Mesenchymal stem cell (in vitro differentiated cells and primary cell): ENCODE measurements around the gene SNX25.

Experiments
- DNase-seq: peaks from one replicate; pipeline ENCODE4 v3.0.0-alpha.2; 2013
- H2AFZ ChIP-seq: one replicate; pipeline ENCODE4 v1.6.1; 2013; ENCODE audit warnings: low read depth, mild to moderate bottlenecking, control low read depth, inconsistent platforms, low read length, moderate library complexity
- H2AK5ac ChIP-seq: 2 replicates; pipeline ENCODE4 v1.6.1; 2013; ENCODE audit warnings: low read length, moderate library complexity, mild to moderate bottlenecking, inconsistent platforms; ENCODE audit not compliant: severe bottlenecking
- H2BK120ac ChIP-seq: one replicate; pipeline ENCODE4 v1.6.1; 2013; ENCODE audit warnings: low read depth, mild to moderate bottlenecking, inconsistent platforms, low read length, moderate library complexity
- H2BK12ac ChIP-seq, 2 experiments: one replicate each; pipeline ENCODE4 v1.6.1; 2013; ENCODE audit warnings: inconsistent platforms in 2 of 2, low read length in 2 of 2, mild to moderate bottlenecking in 2 of 2, moderate library complexity in 2 of 2, control low read depth in 1 of 2
- H2BK15ac ChIP-seq: one replicate; pipeline ENCODE4 v1.6.1; 2013; ENCODE audit warnings: mild to moderate bottlenecking, low read depth, inconsistent platforms; ENCODE audit not compliant: poor library complexity, severe bottlenecking
- H2BK5ac ChIP-seq: 2 replicates; pipeline ENCODE4 v1.6.1; 2013; ENCODE audit warnings: low read depth, mild to moderate bottlenecking, low read length, control low read depth, inconsistent platforms; ENCODE audit not compliant: poor library complexity, severe bottlenecking
- H3K14ac ChIP-seq, 2 experiments: one replicate each; pipeline ENCODE4 v1.6.1; 2013; ENCODE audit warnings: inconsistent platforms in 2 of 2, low read length in 2 of 2, control low read depth in 1 of 2, mild to moderate bottlenecking in 1 of 2, moderate library complexity in 1 of 2
- H3K18ac ChIP-seq, 2 experiments: one replicate each; pipeline ENCODE4 v1.6.1; 2013; ENCODE audit warnings: inconsistent platforms in 2 of 2, low read length in 2 of 2, control low read depth in 1 of 2, low read depth in 1 of 2, mild to moderate bottlenecking in 1 of 2
- H3K23ac ChIP-seq, 2 experiments: one replicate each; pipeline ENCODE4 v1.6.1; 2013; ENCODE audit warnings: inconsistent platforms in 2 of 2, low read length in 2 of 2, mild to moderate bottlenecking in 2 of 2, moderate library complexity in 2 of 2, control low read depth in 1 of 2
- H3K27ac ChIP-seq: 2 replicates; pipeline ENCODE4 v1.5.1; 2013; ENCODE audit warnings: mild to moderate bottlenecking, moderate library complexity, low read length, control low read depth, inconsistent platforms; ENCODE audit not compliant: poor library complexity, severe bottlenecking
- H3K27me3 ChIP-seq, 2 experiments: 2 replicates each; pipeline versions ENCODE4 v1.6.1 to v1.7.0; 2013; ENCODE audit warnings: low read length in 2 of 2, mild to moderate bottlenecking in 2 of 2, moderate library complexity in 2 of 2, control low read depth in 1 of 2, inconsistent platforms in 1 of 2; ENCODE audit not compliant: control insufficient read depth in 1 of 2, insufficient read depth in 1 of 2
- H3K36me3 ChIP-seq, 2 experiments: 2 replicates each; pipeline versions ENCODE4 v1.6.1 to v1.7.0; 2013; ENCODE audit warnings: low read length in 2 of 2, control low read depth in 1 of 2, inconsistent platforms in 1 of 2, low read depth in 1 of 2, mild to moderate bottlenecking in 1 of 2; ENCODE audit not compliant: insufficient read depth in 2 of 2, control insufficient read depth in 1 of 2
- H3K4ac ChIP-seq, 2 experiments: one replicate each; pipeline ENCODE4 v1.6.1; 2013; ENCODE audit warnings: inconsistent platforms in 2 of 2, low read length in 2 of 2, mild to moderate bottlenecking in 2 of 2, moderate library complexity in 2 of 2, control low read depth in 1 of 2, low read depth in 1 of 2
- H3K4me1 ChIP-seq: 2 replicates; pipeline ENCODE4 v1.6.1; 2013; ENCODE audit warnings: low read depth, low read length, control low read depth; ENCODE audit not compliant: control insufficient read depth, insufficient read depth
- H3K4me2 ChIP-seq: 2 replicates; pipeline ENCODE4 v1.6.1; 2013; ENCODE audit warnings: low read length, mild to moderate bottlenecking, inconsistent platforms; ENCODE audit not compliant: poor library complexity, severe bottlenecking
- H3K4me3 ChIP-seq, 2 experiments: 2 replicates each; pipeline versions ENCODE4 v1.5.1 to v1.7.0; 2013; ENCODE audit warnings: low read length in 2 of 2, mild to moderate bottlenecking in 2 of 2, control low read depth in 1 of 2, low read depth in 1 of 2; ENCODE audit not compliant: insufficient read depth in 1 of 2
- H3K79me1 ChIP-seq: replicated peaks from 2 replicates; pipeline ENCODE4 v1.6.1; 2013; ENCODE audit warnings: mild to moderate bottlenecking, control low read depth, low read length, inconsistent platforms; ENCODE audit not compliant: poor library complexity, severe bottlenecking
- H3K9ac ChIP-seq: 2 replicates; pipeline ENCODE4 v1.7.0; 2013; ENCODE audit warnings: mild to moderate bottlenecking, low read length, moderate library complexity
- H3K9me3 ChIP-seq: 2 replicates; pipeline ENCODE4 v1.7.0; 2013; ENCODE audit warnings: mild to moderate bottlenecking, low read length; ENCODE audit not compliant: control insufficient read depth
- H4K8ac ChIP-seq: one replicate; pipeline ENCODE4 v1.6.1; 2013; ENCODE audit warnings: inconsistent platforms, mild to moderate bottlenecking, low read length, moderate library complexity
- H4K91ac ChIP-seq: one replicate; pipeline ENCODE4 v1.6.1; 2013; ENCODE audit warnings: mild to moderate bottlenecking, low read length, inconsistent platforms
- WGBS: methylation state at CpG from one replicate; pipeline ENCODE4 v1.1.7; 2013; ENCODE audit warnings: mixed read lengths; 5-methylcytosine and 5-hydroxymethylcytosine counted together

The SNX25 gene

GRCh38 chr4:185412412-185412811, 203.0 kb downstream of the SNX25 start:
- WGBS: 98% methylated on average over 5 of the region's 5 CpGs
- H3K14ac ChIP-seq: no peak overlapping the region
- H3K18ac ChIP-seq: no peak overlapping the region
- H3K4ac ChIP-seq: no peak overlapping the region
- no peak overlapping the region for H4K8ac ChIP-seq
- no peak overlapping the region for H3K4me3 ChIP-seq
- no peak overlapping the region for H3K23ac ChIP-seq
- no peak overlapping the region for H3K27ac ChIP-seq
- peaks cover 3% of the 10 kb centered on the region for H3K9me3 ChIP-seq
- no peak overlapping the region for H4K91ac ChIP-seq
- H2BK5ac ChIP-seq: no peak overlapping the region
- H3K9ac ChIP-seq: no peak overlapping the region
- H3K4me1 ChIP-seq: no peaks in the 10 kb centered on the region
- H2BK12ac ChIP-seq: no peak overlapping the region
- no peak overlapping the region for H2AFZ ChIP-seq
- H3K4me2 ChIP-seq: no peak overlapping the region
- no peak for DNase-seq
- no peak overlapping the region for H2BK120ac ChIP-seq
- H2BK15ac ChIP-seq: no peak overlapping the region
- peaks cover 4 to 82% of the 10 kb centered on the region in 2 experiments for H3K36me3 ChIP-seq
- H3K79me1 ChIP-seq: peaks cover 3% of the 10 kb centered on the region
- H2AK5ac ChIP-seq: no peak overlapping the region
- no peaks in the 10 kb centered on the region for H3K27me3 ChIP-seq
